GM19099 (cell line): ENCODE results near the gene NR6A1.

Experiments
- POLR2A ChIP-seq: IDR thresholded peaks from 3 replicates; pipeline ENCODE4 v1.6.1; 2011; ENCODE audit warnings: low read depth; ENCODE audit not compliant: insufficient read length; ENCODE audit errors: extremely low read depth

The NR6A1 gene

DNA sequence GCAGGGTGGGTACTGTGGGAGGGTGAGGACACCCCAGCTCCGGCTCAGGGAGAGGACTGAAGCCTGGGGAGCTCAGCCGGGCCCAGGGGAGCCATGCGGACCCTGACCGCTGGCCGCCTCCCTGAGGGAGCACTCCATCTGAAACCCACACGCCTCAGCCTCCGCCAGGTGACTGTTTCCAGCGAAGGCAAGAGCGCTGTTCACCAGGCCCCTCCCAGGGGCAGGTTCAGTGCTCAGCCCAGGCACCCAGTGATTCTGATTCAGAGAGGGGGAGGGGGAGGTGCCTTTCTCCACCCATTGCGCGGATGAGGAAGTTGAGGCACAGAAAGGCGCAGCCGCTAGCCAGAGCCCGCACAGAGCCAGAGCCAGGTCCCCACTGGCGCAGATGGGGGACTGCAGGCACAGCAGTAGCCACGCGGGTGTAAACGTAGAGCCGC lies 293.9 kb downstream of the NR6A1 start:
- TF ChIP-seq POLR2A, result no peak

DNA sequence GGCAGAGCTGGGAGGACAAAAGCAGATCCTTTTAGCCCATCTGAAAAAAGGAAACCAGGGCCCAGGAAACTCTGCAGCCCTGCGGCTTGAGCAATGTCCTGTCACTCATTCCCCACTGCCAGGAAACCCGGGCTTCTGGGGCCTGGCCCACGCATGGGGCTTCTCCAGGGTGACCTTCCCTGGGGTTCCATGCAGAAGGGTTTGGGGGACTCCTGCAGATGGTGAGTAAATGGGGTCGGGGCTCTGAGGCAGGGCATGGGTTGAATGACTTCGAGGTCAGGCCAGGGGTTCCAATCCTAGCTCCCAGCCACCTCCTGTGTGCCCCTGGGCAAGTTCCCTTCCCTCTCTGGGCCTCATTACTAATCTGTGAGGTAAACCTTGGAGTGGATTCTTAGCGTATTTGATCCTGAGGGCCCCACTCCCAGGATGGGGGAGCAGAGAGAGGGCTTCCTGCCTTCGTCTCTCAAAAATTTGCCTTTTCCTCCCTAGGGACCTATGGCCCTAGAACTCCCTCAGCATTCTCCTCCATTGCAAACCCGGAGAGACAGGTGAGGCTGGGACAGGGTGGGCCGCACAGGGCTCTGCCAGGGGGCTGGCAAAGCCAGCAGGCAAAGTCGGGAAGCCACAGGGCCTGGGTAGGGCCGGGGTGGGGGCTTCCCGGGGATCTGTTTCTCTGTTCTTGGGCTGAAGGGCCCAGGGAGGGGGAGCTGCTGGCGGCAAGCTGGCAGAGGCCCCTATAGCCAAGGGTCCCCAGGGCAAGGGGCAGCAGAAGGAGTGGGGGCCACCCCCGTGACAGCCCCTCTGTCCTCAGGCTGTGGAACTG lies 295.0 kb downstream of the NR6A1 start:
- TF ChIP-seq POLR2A, result no peak

DNA sequence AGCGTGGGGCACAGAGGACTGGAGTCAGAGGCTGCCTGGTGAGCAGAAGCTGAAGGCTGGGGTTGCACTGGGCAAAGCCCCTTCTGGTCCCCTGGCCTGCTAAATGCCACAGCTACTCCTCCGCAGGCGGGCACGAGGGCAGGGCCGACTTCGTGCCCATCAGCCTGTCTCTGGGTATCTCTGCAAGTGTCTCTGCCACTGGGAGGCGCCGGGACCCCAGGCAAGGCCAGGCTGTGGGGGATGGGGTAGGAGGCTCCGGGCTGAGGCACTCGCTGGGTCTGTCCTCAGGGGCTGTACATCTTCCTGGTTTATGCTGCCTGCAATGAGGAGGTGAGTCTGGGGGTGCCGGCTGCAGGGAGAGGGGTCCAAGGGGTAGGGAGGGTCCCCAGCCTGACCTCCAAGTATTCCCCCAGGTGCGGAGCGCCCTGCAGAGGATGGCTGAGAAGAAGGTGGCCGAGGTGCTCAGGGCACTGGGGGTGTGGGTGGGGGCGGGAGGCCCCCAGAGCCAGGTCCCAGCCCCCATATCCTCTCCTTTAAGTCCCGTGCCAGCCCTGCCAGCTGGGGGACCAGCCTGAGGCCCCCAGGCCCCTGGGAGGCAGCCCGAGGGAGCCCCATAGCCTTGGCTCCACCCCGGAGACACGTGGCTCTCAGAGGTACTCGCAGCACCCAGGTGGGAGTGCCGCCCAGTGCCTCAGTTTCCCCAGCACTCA lies 295.8 kb downstream of the NR6A1 start:
- no peak for TF ChIP-seq POLR2A

DNA sequence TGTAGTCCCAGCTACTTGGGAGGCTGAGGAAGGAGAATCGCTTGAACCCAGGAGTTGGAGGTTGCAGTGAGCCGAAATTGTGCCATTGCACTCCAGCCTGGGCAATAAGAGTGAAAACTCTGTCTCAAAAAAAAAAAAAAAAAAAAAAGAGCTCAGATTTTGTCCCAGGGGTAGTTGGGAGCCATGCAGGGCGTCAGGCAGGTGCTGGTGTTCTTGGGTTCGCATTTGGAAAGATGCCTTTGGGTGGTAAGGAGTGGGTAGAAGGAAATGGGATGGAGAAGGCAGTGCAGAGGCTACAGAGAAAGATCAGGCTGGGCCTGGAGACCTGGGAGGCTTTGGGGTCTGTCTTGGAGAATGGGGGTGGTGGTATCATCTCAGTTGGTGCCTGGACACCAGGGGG lies 297.0 kb downstream of the NR6A1 start:
- TF ChIP-seq POLR2A, result no peak

DNA sequence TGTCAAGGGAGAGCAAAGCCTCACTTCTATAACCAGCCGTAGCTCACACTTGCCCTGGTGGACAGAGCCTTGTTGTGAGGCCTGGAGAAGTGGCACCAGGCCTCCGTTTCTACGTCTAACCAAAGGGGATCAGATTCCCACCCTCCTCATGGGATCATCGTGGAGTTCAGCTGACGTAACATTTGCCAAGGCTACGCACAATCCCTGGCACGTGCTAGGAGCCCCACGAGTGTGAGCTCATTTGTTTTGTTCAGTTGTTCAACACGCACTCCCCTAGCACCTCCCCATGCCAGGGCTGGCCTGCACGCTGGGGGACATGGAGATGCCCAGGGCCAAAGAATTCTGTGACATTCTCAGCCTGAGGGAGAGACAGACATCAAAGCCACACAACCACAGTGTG lies 297.8 kb downstream of the NR6A1 start:
- TF ChIP-seq POLR2A, result no peak

DNA sequence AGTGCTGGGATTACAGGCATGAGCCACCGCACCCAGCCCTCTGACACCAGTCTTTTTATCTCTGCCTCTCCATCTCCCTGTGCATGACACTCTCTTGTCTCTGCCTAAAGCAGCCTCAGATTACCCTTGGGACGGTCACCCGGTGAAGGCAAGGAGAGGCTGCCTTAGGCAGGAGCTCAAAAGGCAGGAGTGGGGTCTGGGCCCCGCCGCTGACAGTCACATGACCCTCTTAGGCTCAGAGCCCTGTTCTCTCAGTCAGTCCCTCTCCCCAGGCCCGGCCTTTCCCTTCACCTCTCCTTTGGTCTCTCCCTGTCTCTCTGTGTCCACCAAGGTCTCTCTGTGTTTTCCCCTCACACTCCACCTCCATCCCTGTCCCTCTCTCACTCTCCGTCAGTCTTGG lies 298.3 kb downstream of the NR6A1 start:
- no peak for TF ChIP-seq POLR2A

DNA sequence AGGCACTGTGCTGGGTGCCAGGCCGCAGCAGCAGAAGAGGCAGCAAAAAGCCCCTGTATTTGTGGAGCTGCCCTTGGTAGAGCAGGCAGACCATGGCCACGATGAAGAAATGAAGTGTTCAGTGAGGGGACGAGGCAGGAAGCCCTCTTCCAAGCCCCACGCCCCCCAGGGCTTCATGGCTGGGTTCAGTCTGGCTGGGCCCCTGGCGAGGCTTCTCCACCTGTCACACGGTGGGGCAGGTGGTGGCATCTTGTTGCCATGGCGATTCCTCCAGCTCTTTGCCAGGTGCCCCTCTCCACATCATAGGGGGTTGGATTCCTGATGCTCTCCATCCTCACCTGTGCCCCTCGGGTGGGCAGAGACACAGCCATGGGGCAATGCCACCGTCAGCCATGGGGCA lies 299.4 kb downstream of the NR6A1 start:
- no peak for TF ChIP-seq POLR2A

DNA sequence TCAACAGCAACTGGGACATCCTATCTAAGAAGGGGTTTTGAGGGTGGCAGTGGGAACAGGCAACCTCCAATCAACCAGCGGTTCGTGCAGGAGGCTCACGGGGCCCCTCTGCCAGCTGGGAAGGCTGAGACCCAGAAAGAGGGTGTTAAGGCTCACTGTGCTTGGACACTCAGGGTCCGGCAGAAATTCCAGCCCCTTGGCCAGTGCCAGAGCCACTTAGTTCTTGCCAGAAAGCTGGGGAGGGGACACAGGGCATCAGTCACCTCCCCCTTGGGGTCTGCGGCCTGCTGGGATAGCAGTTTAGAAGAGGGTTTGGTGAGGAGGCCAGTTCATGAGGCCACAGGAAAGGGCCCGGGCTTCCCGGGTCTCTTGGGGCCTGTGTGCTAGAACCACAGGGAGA lies 300.4 kb downstream of the NR6A1 start:
- TF ChIP-seq POLR2A, result no peak

DNA sequence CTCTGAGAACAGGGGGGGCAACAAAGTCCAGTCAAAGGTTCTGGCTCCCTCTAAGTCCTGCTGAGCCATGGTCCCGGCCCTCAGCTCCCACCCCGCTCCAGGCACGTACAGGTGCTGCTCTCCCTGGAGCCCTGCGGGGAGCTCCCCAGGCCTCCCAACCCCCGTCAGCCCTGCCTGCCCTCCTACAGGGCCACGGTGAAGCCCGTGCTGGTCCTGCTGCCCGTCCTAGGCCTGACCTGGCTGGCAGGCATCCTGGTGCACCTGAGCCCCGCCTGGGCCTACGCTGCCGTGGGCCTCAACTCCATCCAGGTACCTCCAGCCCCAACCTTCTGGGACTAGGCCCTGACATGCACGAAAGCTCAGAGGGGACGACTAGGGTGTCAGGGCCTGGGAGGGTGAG lies 300.8 kb downstream of the NR6A1 start:
- TF ChIP-seq POLR2A, result no peak

DNA sequence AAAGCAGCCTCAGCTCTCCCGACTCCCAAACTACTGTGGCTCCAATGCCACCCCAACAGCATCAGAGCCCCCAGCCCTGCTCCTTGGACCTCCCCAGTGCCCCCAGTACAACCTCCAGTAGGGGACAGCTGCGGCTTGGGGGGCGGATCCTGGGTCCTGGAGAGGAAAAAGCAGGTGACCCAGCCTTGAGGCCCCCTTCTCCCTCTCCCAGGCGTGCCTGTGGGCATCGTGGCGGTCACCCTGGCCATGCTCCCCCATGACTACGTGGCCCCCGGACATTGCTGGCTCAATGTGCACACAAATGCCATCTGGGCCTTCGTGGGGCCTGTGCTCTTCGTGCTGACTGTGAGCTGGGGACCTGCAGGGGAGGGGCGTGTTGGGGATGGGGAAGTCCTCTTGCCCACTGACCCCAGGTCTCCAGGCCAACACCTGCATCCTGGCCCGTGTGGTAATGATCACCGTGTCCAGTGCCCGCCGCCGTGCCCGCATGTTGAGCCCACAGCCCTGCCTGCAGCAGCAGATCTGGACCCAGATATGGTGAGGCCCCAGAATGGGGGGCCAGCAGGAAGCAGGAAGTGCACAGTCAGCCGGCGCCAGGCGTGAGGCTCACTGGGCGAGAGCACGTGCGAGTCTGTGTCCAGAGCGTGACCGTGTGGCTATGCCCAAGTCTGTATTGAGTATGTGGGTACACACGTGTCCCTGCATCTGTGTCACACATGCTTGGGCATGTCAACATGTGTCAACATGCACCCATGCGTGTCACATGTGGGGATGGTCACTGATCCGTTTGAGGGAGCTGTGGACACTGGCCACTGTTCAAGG lies 301.9 kb downstream of the NR6A1 start:
- TF ChIP-seq POLR2A, result no peak

DNA sequence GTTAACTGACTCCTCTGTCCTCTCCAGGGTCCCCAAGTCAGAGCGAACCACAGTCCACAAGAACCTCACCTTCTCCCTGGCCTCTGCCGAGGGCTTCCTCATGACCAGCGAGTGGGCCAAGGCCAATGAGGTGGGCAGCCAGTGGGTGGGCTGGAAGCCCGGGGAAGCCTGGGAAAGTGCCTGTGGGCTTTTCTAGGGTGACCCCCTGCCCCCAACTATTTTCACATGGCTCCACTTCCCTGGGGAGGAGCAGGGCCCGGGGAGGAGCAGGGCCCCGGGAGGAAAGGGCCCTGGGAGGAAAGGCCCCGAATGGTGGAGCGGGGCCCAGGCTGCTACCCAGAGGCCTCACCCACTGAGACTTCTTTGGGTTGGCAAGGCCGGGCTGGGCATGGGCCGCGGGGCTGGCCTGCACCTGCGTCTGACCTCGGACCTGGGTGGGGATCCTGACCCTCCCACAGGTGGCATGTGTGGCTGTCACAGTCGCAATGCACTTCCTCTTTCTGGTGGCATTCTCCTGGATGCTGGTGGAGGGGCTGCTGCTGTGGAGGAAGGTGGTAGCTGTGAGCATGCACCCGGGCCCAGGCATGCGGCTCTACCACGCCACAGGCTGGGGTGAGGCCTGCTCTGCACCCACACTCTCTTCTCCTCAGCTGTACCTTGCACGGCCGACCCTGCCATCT lies 302.9 kb downstream of the NR6A1 start:
- no peak for TF ChIP-seq POLR2A

DNA sequence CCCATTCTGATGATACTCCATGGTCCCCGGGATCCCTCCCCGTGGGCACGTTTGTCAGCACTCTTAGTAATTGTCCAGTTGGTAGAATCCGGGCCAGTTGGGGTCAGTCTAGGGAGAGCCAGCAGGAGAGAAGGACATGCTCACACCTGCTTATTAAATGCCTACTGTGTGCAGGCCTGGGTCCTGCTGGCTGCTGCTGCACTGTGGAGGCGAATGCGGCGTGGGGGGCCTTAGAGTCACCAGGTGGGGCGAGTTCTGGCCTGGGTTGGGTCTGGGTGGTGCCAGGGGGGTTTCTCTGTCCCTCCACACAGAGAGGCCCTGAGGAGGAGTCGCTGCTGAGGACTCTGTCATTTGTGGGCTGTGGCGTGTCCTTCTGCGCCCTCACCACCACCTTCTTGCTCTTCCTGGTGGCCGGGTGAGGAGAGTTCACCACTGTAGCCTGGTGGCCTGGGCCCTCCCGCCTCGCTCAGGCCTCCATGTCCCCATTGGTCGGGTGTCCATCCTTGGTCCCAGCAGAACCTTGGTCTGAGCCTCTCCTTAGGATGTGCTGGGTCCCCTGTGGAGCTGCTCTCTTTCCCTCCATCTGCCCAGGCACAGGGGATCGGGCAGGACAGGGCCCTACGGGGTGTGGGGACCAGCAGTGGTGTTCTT lies 303.6 kb downstream of the NR6A1 start:
- no peak for TF ChIP-seq POLR2A
